Left cardiac atrium (tissue), 4 donors: ENCODE results near the gene C22orf31. TPM values are rescaled to one million over a fixed set of nuclear protein-coding genes. Genes with fewer than 3 reads are reported as not detected.
"Not testable (repeated sequence)": the region's sequence is repeated elsewhere in the genome, so short reads cannot be mapped to it uniquely, and the experiment has no call there.

Source experiments
- ATAC-seq, 2 donors: fragments of 200-7000 bp; cut with Tn5 transposase; one replicate each; pipeline ENCODE4 v1.9.1; 2020; ENCODE audit warnings: mild to moderate bottlenecking in 2 of 2, moderate library complexity in 2 of 2
- DNase-seq: peaks from one replicate; pipeline ENCODE4 v3.0.0-alpha.2; 2020
- intact Hi-C, 2 donors: fragments of 100-400 bp; cut with DNase I; formaldehyde crosslinking; loops; one replicate each; pipeline versions ENCODE4 v1.14.1 to v1.15.1; 2022 to 2023
- total RNA-seq, 2 donors: library from RNA; stranded (reverse); fragmentation: NEBNext Ultra II Directional; extraction: Animal tissue kit (Norgen Biotek cat#: 25700); gene quantifications; one replicate each; pipeline ENCODE4 v1.2.1, GENCODE V29; 2021
- donor health status: DM: no; HTN: yes; CAD: no.
- donor health status: DM: no; HTN: yes; CAD: no; lungs with severe emphysema.
- donor health status: DM: yes; HTN: yes; CAD: no.
- donor health status: Dilated cardiomyopathy.

C22orf31 gene
- total RNA-seq, 2 donors from 2014 or later: not detected

DNA sequence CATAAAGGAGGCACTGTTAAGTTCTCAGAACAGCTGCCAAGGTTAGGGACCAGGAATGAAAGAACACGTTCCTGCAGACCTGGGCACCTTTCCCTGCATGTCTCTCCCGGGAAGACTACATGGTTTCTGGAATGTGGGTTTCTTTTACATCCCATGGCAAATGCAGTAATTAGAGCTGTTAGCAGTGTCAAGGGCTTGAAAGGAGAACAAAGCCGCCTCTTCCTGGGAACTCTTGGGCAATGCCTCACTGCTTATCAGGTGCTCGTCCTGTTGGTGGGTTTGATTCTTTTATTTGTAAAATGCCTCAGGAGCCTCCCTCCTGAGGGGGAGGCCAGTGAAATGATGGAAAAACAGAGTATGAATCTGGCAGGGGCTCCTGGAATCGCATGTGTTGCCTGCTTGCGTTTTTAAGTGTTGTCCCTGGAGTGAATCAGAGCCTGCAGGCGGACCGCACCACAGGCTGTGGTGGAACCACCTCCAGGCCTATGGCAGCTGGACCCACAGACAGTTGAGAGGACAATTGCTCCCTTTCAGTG is 723 bp upstream of the C22orf31 start:
- DNase-seq (no peak), ATAC-seq (peak in 1 of 2 donors; percentile 47)
- intact Hi-C loops: loop anchor here in 1 of 2 donors (10.0 kb wide), 1 partner anchor 92 kb away; no protein-coding TSS in a partner anchor

DNA sequence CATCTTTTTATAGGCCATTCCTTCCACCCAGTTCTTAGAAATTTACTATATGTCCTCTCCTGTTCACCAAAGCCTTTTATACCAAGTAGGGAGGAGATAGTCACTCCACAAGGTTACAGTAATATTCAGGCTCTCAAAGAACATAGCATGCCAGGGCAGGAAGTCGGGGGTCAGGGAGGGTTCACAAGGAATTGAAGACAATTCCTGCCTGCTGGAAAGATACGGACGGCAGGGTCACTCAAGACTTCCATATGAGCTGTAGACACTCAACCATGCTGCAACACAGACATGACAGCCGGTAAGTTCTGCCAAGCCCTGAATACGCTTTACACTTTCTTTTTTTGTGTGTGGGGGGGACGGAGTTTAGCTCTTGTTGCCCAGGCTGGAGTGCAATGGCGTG is 700 bp downstream of the C22orf31 start:
- intact Hi-C loops: loop anchor here in 1 of 2 donors (10.0 kb wide), 1 partner anchor 94 kb away; no protein-coding TSS in a partner anchor
- no peak for DNase-seq
- no peak for ATAC-seq

DNA sequence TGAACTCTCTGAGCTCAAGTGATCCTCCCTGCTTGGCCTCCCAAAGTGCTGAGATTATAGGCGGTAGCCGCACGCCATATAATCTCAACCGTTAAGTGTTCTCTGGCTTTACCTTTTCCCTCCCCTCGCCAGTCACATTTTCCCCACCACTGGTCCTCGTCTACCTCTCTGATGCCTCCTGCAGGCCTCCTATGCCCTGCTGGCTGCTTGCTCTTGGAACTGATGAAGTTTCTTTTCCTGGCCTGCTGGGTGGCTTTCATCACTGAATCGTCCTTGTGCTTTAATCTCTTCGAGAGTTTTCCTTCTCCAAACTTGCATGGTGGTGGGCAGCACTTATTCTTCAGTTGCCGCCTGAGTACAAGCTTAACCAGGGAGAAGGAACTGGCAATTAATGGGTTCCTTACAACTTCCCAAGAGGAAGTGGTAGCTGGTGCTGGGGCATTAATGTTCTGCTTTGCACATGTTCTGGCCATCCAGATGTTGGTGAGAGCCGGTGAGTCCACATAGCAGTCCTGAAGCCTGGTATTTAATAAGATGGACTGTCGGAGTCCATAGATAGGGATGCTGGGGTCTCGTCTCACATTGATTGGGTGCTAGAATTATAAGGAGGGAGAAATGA is 1.3 kb downstream of the C22orf31 start:
- intact Hi-C loops: loop anchor here in 1 of 2 donors (10.0 kb wide), 1 partner anchor 94 kb away; no protein-coding TSS in a partner anchor
- ATAC-seq (no peak), DNase-seq (no peak)

DNA sequence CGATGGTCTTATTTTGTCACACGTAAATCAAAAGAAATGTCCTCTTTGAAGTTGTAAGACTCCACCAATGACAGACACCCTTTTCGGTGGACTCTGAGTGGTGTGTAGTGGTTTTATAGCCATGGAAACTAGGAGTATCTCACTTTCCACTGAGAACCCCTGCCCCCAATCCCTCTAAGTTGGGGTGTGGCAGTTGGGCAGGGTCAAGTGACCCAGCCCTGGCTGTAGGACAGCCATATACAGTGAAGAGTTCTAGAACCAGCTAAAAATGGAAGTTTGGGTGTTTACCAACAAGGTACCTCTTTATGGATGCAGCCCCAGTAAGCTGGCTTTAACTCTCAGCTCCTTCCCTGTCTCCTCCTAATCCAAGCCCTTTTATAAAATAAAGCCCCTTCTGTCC is 5.2 kb downstream of the C22orf31 start:
- intact Hi-C loops: no loop called here

DNA sequence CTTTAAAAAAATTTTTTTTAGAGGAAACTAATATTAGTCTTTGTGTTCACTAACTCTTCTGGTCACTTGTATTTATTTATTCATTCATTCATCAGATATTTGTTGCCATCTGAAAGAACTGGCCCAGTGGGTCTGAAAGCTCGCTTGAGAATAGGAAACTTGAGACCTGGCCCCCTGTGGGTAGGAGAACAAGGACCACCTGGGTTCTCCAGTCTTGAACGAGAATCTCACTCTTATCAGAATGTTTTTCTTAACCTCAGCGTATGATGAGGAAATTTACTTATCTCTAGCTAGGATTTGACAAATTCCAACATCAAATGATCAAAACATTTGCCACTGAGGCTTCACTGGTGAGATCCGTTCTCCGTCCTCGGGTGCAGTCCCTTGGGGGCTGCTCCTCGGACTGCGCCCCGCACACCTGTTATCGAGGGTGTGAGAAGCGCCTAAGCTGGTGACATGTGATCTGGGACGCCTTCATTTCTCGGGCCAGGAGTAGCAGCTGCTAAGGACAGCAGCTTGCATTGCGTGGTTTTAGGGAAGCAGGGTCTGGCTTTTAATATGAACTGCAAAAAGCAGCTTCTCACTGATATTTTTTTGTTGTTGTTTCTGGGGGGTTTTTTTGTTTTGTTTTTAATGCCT is 6.3 kb downstream of the C22orf31 start:
- intact Hi-C loops: no loop called here
- DNase-seq (no peak), ATAC-seq (no peak)

More for the DNA sequence above, 5.2 kb downstream of the C22orf31 start:
- no peak for ATAC-seq
- DNase-seq: no peak

DNA sequence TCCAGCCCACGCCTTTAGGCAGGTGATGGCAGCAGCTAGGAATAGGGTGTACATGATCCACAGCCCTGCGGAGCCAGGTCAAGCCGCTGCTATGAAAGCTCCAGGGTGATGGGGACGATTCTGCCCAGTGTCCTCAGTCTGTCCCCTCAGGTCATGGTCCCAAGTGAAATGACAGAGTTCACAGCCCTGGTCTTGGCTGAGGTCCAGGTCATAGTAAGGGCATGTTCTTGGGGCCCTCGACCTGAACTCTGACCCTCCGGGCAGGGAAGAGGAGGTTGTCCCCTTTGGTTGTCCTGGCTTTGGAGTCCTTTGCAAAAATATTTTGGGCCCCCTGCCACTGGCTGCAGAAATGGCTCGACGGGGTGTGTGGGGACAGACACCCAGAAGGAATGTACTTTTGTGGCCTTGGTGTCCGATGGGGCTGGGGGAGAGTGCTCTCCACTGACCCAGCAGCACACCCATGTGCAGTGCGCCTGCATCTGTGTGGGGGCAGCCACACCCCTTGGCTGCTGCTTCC is 7.3 kb downstream of the C22orf31 start:
- no peak for ATAC-seq
- intact Hi-C loops: no loop called here
- no peak for DNase-seq

DNA sequence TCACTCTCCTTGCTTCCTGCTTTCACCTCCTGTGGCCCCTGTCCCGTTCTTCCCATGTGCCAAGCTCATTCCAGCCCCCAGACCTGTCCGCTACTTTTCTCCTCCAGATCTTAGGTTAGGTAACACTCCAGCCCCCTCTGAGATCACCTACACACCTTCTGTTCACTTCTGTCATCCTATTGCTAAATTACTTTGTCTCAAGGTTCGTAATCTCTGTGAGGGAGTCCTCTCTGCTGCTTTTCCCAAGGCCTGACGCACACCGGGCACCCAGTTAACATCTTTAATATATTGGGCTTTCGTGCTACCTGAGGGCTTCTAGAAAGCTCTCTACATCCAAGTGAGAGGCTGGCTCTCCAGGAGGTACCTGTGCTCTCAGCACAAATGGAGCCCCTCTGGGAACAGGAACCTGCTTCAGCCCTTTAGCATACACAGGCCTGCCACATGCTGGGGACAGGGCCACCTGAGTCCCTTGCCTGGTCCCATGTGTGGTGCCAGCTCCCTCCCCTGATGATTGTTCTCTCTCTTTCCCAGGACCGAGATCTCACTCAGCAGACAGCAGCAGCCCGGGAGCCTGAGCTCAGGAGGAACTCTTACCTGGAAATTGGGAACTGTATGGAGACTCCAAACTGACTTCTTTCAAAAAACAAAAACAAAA is 8.5 kb downstream of the C22orf31 start:
- DNase-seq: no peak
- intact Hi-C loops: no loop called here
- ATAC-seq: no peak

DNA sequence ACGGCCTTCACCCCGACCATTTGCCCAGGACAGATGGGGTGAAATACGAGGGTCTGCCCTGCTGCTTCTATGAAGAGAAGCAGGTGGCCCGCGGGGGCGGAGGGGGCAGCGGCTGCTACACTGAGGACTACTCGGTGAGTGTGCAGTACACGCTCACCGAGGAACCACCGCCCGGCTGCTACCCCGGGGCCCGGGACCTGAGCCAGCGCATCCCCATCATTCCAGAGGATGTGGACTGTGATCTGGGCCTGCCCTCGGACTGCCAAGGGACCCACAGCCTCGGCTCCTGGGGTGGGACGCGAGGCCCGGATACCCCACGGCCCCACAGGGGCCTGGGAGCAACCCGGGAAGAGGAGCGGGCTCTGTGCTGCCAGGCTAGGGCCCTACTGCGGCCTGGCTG is 11.2 kb downstream of the C22orf31 start:
- ATAC-seq (no peak), DNase-seq (no peak)
- intact Hi-C loops: no loop called here

DNA sequence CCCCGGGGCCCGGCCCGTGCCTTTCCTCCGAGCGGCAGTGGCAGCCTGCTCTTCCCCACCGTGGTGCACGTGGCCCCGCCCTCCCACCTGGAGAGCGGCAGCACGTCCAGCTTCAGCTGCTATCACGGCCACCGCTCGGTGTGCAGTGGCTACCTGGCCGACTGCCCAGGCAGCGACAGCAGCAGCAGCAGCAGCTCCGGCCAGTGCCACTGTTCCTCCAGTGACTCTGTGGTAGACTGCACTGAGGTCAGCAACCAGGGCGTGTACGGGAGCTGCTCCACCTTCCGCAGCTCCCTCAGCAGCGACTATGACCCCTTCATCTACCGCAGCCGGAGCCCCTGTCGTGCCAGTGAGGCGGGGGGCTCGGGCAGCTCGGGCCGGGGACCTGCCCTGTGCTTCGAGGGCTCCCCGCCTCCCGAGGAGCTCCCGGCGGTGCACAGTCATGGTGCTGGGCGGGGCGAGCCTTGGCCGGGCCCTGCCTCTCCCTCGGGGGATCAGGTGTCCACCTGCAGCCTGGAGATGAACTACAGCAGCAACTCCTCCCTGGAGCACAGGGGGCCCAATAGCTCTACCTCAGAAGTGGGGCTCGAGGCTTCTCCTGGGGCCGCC is 11.9 kb downstream of the C22orf31 start:
- intact Hi-C loops: no loop called here
- DNase-seq (no peak), ATAC-seq (peak in 1 of 2 donors; percentile 8)

DNA sequence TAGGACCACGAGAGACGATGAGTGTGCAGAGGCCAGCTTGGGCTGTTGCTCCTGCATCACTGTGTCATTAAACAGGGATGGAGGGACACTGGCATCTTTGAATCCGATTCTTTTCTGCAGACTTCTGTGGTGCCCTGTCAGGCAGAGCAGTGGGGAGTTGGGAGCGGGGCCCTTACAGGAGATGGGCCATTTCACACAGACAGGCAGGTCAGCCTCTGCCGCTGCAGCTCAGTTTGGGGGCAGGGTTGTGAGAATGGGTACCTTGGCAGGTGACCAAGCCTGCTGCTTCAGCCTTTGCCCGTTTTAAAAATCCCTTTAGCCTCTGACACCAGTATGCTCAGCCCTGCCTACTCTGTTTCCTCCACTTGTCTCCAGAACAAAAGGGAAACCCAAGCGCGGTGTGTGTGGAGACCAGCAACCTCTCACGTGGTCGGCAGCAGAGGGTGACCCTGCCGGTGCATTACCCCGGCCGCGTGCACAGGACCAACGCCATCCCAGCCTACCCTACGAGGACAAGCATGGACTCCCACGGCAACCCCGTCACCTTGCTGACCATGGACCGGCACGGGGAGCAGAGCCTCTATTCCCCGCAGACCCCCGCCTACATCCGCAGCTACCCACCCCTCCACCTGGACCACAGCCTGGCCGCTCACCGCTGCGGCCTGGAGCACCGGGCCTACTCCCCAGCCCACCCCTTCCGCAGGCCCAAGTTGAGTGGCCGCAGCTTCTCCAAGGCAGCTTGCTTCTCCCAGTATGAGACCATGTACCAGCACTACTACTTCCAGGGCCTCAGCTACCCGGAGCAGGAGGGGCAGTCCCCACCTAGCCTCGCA is 12.6 kb downstream of the C22orf31 start:
- intact Hi-C loops: no loop called here
- no peak for ATAC-seq
- no peak for DNase-seq

DNA sequence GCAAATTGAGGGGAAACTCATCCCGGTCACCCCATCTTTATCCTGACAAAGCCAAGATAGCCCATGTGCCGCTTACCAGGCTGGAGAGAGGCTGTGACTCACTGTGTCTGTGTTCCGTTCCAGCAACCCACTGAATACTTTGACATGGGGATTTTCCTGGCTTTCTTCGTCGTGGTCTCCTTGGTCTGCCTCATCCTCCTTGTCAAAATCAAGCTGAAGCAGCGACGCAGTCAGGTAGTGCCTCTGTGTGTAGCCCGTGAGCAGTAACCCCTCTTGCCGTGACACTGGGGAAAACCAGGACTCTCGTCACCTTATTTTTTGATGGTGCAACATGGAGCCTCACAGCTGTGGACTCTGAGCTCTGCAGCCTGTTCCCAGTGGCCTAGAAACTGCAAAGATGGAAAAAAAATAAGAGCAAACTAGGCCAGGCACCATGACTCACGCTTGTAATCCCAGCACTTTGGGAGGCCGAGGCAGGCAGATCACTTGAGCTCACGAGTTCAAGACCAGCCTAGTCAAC is 16.9 kb downstream of the C22orf31 start:
- ATAC-seq (peak in 1 of 2 donors; percentile 21), DNase-seq (no peak)
- intact Hi-C loops: loop anchor here in 1 of 2 donors (5.0 kb wide), 1 partner anchor 187 kb away; no protein-coding TSS in a partner anchor

DNA sequence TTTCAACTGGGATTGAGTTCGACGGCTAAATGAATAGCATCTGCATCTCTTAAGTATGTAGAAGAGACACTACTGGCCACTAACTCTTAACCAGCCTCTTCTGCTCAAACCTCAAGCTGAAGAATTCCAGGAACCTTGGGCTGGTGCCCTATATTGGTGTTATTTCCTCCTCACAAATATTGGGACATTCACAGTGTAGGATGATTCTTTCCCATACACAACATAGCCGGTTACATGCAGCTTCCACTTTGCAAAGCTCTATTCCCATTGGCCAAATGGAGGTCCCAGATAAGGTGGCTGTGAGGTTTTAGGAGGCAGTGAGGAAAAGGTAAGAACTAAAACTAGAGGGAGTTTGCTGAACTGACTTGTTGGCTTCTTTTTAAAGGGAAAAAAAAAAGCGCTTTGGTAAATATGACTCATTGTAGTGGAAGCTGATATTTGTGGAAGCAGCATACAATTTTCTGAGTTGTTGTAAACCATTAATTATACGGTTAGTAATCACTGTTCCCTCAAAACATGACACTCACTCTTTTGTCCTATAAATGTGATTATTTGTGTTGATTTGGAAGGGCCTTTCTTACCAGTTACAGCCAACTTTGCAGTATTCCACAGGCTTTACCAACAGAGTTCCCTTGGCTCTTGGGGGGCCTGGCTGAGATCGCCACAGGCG is 17.6 kb downstream of the C22orf31 start:
- intact Hi-C loops: loop anchor here in 1 of 2 donors (5.0 kb wide), 1 partner anchor 187 kb away; no protein-coding TSS in a partner anchor
- no peak for ATAC-seq

DNA sequence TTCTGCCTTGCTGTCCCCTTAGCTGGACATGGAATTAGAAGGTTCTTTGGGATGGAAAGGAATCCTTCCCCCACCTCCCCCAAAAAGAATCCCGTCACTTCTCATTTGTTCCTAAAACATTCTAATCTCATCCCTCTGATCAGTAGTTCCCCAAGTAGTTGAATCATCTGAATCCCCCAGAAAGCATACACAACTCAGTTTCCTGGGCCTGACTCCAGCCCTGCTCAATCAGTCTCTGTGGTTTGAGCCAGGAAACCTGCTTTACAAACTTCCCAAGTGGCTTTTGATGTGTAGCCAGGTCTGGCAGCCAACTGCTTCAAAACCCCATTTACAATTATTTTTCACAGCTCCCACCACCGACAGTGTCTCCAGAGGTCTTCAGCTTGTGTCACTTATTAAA is 20.2 kb downstream of the C22orf31 start:
- ATAC-seq: peak in 1 of 2 donors; percentile 21
- intact Hi-C loops: loop anchor here in 1 of 2 donors (5.0 kb wide), 1 partner anchor 184 kb away; no protein-coding TSS in a partner anchor
- DNase-seq: peak; percentile 41

More for the DNA sequence above, 17.6 kb downstream of the C22orf31 start:
- DNase-seq: no peak

DNA sequence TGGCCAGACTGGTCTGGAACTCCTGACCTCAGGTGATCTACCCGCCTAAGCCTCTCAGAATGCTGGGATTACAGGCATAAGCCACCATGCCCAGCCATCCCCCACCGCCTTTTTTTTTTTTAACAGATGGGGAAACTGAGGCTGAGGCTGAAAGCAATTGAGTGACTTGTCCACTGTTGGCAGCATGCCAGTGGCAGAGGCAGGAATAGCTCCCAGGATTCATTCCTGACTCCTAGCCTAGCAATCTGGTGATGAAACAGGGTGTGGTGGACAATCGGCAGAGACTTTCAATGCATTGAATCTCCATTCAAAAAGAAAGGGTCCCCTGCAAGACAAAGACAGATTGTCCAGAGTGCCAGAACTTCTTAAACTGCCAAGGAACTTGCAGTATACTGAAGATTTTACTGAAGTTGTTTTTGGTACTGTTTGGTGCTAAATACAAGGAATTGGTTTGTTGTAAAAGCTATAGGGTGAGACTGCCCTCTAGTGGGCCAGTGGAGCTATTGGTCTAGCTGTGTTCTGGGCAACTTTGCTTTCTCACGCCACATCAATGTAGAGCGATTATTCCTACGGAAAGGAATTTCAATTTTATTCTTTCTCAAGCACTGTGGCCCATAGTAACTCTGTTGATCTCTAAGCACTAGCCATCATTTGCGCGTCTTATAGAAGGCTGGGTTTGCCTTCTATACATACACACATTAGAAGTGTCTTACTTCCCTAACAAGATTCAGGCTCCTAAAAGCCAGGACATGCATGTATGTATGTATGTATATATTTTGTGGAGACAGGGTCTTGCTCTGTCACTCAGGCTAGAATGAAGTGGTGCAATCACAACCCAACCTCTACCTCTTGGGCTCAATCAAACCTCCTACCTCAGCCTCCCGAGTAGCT is 21.0 kb downstream of the C22orf31 start:
- ATAC-seq: peak; percentile 82 to 87
- DNase-seq: peak; percentile 74
- intact Hi-C loops: loop anchor here (1.0 to 5.0 kb wide), 2 partner anchors 183 to 184 kb away; no protein-coding TSS in a partner anchor

DNA sequence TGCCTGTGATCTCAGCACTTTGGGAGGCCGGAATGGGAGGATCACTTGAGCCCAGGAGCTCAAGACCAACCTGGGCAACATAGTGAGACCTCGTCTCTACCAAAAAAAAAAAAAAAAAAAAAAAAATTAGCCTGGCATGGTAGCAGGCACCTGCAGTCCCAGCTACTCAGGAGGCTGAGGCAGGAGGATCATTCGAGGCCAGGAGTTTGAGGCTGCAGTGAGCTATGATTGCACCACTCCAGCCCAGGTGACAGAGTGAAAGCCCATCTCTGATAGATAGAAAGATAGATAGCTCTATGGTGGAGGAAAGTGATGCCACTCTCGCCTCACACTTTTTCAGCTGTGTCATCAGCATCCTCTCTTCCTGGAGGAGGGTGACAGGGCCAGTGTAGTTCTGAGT is 21.9 kb downstream of the C22orf31 start:
- not testable (repeated sequence) for DNase-seq, ATAC-seq
- intact Hi-C loops: loop anchor here (1.0 to 10.0 kb wide), 3 partner anchors 155 to 183 kb away; partner anchors contain the start of gene ZNRF3 (in 1 of the 2)

DNA sequence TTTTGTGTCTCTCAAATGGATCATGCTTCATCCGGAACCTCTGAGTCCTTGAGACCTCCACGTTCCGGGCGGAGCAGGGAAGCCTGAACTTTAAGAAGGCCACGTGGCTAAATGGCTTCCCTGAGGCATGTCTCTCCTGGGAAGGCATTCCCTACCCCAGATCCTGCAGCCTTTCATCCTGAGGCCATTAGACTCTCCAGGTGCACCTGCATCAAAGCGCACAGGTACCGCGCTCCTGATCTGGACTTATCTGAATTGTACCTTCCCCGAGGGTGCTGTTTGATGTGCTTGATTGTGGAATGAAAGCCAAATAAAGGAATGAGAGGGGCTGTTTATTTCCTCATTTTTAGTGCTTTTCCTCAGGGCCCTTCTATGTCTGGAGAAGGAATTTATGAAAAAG is 22.5 kb downstream of the C22orf31 start:
- ATAC-seq: no peak
- intact Hi-C loops: loop anchor here in 1 of 2 donors (10.0 kb wide), 1 partner anchor 154 kb away; the partner anchor contains the start of gene ZNRF3
- DNase-seq: no peak
